Keratinocyte (primary cell): Measurements from ENCODE around the gene TSPAN7. TPM values are rescaled to one million over a fixed set of nuclear protein-coding genes. Genes with fewer than 3 reads are reported as not detected.

Experiments used
- DNase-seq: peaks from one replicate; pipeline ENCODE4 v3.0.0-alpha.2; 2011; ENCODE audit warnings: low read depth, missing footprints, low spot score
- FAIRE-seq: peaks from 2 replicates; lab custom pipeline; 2011; peaks lifted over from hg19 to GRCh38; lab: Jason Lieb, UNC
- H2AFZ ChIP-seq: 2 replicates; pipeline ENCODE4 v1.6.0; 2012; ENCODE audit warnings: low read length, control low read depth, inconsistent platforms; ENCODE audit not compliant: control insufficient read depth
- H3K27ac ChIP-seq: 2 replicates; pipeline ENCODE4 v1.5.1; 2011; ENCODE audit warnings: low read length; ENCODE audit not compliant: control insufficient read depth, insufficient read depth
- H3K27me3 ChIP-seq: 3 replicates; pipeline ENCODE4 v1.6.0; 2011; ENCODE audit warnings: low read length; ENCODE audit not compliant: control insufficient read depth, insufficient read depth; ENCODE audit errors: extremely low read depth
- H3K36me3 ChIP-seq, 2 experiments: 2 replicates in 1 of 2; 3 replicates in 1 of 2; pipeline ENCODE4 v1.5.1; 2011; ENCODE audit warnings: low read length in 2 of 2, mild to moderate bottlenecking in 1 of 2; ENCODE audit not compliant: control insufficient read depth in 2 of 2, insufficient read depth in 2 of 2; ENCODE audit errors: extremely low read depth in 1 of 2
- H3K4me1 ChIP-seq: 3 replicates; pipeline ENCODE4 v1.5.1; 2011; ENCODE audit warnings: low read length; ENCODE audit not compliant: control insufficient read depth, insufficient read depth; ENCODE audit errors: extremely low read depth
- H3K4me2 ChIP-seq: 3 replicates; pipeline ENCODE4 v1.6.0; 2011; ENCODE audit warnings: low read depth, low read length; ENCODE audit not compliant: control insufficient read depth, insufficient read depth; ENCODE audit errors: extremely low read depth
- H3K4me3 ChIP-seq, 3 experiments: fragments of 200-600 bp in 1 of 3; sonication (generic) in 1 of 3; 2 replicates in 2 of 3; 3 replicates in 1 of 3; pipeline ENCODE4 v1.5.1; 2011 to 2016; ENCODE audit warnings: low read length in 3 of 3, mild to moderate bottlenecking in 3 of 3, control low read depth in 2 of 3, inconsistent platforms in 1 of 3, low read depth in 1 of 3, mixed read lengths in 1 of 3, mixed run types in 1 of 3, moderate library complexity in 1 of 3; ENCODE audit not compliant: control insufficient read depth in 2 of 3, insufficient read depth in 2 of 3; ENCODE audit errors: extremely low read depth in 1 of 3
- H3K79me2 ChIP-seq: 2 replicates; pipeline ENCODE4 v1.6.0; 2012; ENCODE audit warnings: low read length; ENCODE audit not compliant: control insufficient read depth, insufficient read depth
- H3K9ac ChIP-seq: 3 replicates; pipeline ENCODE4 v1.6.0; 2011; ENCODE audit warnings: low read length; ENCODE audit not compliant: control insufficient read depth, insufficient read depth; ENCODE audit errors: extremely low read depth
- H3K9me1 ChIP-seq: 3 replicates; pipeline ENCODE4 v1.6.0; 2011; ENCODE audit warnings: low read length; ENCODE audit not compliant: control insufficient read depth, insufficient read depth; ENCODE audit errors: extremely low read depth
- H3K9me3 ChIP-seq: 2 replicates; pipeline ENCODE4 v1.5.1; 2012; ENCODE audit warnings: low read depth, low read length; ENCODE audit not compliant: control insufficient read depth
- H4K20me1 ChIP-seq: 3 replicates; pipeline ENCODE4 v1.6.0; 2011; ENCODE audit warnings: low read length; ENCODE audit not compliant: control insufficient read depth, insufficient read depth; ENCODE audit errors: extremely low read depth
- EZH2 ChIP-seq: IDR thresholded peaks from one replicate; pipeline ENCODE4 v1.6.1; 2012; ENCODE audit warnings: inconsistent platforms, mild to moderate bottlenecking, low read length, moderate library complexity
- dilution Hi-C: fragments of 300-500 bp; cut with MboI; formaldehyde crosslinking; loops from one replicate; pipeline ENCODE4 v1.7.0; 2020; ENCODE audit warnings: low sequenced_read_pairs; ENCODE audit not compliant: extremely low pct_ligation_motif_present
- polyA plus RNA-seq, 5 experiments: library from polyadenylated mRNA; depleted of rRNA in 3 of 5; stranded (reverse) in 3 of 5; stranded (forward) in 1 of 5; unstranded in 1 of 5; fragments of >200 nt; gene quantifications; 1 replicate in 1 of 5; 2 replicates in 3 of 5; 3 replicates in 1 of 5; pipeline versions ENCODE4 v1.2.1 to v1.2.3, GENCODE V29; 2011 to 2012; ENCODE audit warnings: missing spikeins in 2 of 5, low read depth in 1 of 5, low replicate concordance in 1 of 5
- TF ChIP-seq, protein P1 (sequence below), 3 experiments: IDR thresholded peaks in 1 of 3; conservative IDR thresholded peaks in 1 of 3; optimal IDR thresholded peaks in 1 of 3; 2 replicates in 2 of 3; 3 replicates in 1 of 3; pipeline versions ENCODE3 to v1.5.1; 2011; ENCODE audit warnings: low read length in 3 of 3, mild to moderate bottlenecking in 3 of 3, moderate library complexity in 2 of 3, control low read depth in 1 of 3, inconsistent platforms in 1 of 3; ENCODE audit not compliant: insufficient read depth in 2 of 3; ENCODE audit errors: extremely low read depth in 1 of 3

Gene TSPAN7
- polyA plus RNA-seq, 1 donor (not counting 4 experiments of a cell fraction or from before 2014, with no cell fraction given), result 2.3 TPM

DNA sequence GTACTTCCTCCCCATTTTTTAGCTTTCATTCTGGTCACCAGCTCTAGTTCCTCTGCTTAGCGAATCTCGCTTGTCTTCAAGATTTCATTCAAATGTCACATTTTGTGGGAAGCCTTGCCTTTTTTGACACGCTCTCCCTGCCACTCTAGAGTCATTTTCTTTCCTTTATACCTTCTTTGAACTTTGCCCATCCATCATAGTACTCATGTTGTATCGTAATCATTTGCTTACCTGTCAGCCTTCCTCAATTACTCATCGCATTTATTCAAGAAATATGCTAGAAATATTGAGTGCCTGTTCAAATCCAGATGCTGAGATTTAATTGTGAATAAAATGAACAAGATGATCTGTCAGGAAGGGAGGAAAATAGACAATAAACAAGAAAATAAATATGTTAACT lies 21.8 kb downstream of the TSPAN7 start:
- H3K27me3 ChIP-seq, result no peaks in the 10 kb centered on the region
- no peak overlapping the region for H2AFZ ChIP-seq
- no peaks in the 10 kb centered on the region for H3K9me1 ChIP-seq
- H3K9ac ChIP-seq, result no peak overlapping the region
- H3K9me3 ChIP-seq, result no peaks in the 10 kb centered on the region
- H3K36me3 ChIP-seq, result no peaks in the 10 kb centered on the region
- TF ChIP-seq, protein P1, sequence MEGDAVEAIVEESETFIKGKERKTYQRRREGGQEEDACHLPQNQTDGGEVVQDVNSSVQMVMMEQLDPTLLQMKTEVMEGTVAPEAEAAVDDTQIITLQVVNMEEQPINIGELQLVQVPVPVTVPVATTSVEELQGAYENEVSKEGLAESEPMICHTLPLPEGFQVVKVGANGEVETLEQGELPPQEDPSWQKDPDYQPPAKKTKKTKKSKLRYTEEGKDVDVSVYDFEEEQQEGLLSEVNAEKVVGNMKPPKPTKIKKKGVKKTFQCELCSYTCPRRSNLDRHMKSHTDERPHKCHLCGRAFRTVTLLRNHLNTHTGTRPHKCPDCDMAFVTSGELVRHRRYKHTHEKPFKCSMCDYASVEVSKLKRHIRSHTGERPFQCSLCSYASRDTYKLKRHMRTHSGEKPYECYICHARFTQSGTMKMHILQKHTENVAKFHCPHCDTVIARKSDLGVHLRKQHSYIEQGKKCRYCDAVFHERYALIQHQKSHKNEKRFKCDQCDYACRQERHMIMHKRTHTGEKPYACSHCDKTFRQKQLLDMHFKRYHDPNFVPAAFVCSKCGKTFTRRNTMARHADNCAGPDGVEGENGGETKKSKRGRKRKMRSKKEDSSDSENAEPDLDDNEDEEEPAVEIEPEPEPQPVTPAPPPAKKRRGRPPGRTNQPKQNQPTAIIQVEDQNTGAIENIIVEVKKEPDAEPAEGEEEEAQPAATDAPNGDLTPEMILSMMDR (optimal IDR thresholded peaks at IDR 0.05 in 1 of 3, IDR thresholded peaks at IDR 0.05 in 1 of 3, conservative IDR thresholded peaks at IDR 0.05 in 1 of 3; ENCODE audit: extremely low read depth in 1 of 3, insufficient read depth in 2 of 3, low read length in 3 of 3), result no peak
- no peak for TF ChIP-seq EZH2
- DNase-seq, result no peak
- no peak overlapping the region for H3K4me3 ChIP-seq
- no peak overlapping the region for H3K4me2 ChIP-seq
- H4K20me1 ChIP-seq, result no peaks in the 10 kb centered on the region
- dilution Hi-C loops, result no loop called here
- no peak overlapping the region for H3K27ac ChIP-seq
- H3K4me1 ChIP-seq, result no peaks in the 10 kb centered on the region
- FAIRE-seq, result no peak
- no peaks in the 10 kb centered on the region for H3K79me2 ChIP-seq

DNA sequence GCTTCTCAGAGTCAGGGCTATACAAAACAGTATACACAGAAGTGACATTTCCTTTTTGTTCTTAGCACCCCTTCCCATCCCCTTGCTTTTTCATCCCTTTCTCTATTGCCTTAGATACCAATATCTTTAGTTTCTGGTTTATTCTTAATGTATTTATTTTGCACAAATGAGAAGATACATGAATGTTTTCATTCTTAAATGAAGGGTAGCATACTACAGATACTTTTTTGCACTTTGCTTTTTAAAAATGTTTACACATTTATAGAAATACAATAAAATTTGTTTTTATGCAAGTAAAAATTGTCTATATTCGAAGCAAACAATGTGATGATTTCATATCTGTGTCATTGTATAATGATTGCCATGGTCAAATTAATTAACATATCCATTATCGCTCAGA lies 33.1 kb downstream of the TSPAN7 start:
- no peaks in the 10 kb centered on the region for H3K79me2 ChIP-seq
- FAIRE-seq, result no peak
- dilution Hi-C loops, result no loop called here

More for the DNA sequence above, 33.1 kb downstream of the TSPAN7 start:
- Histone ChIP-seq H3K36me3 (no peaks in the 10 kb centered on the region), H3K9me1 (no peaks in the 10 kb centered on the region), H3K27ac (no peak overlapping the region), H3K9ac (no peak overlapping the region), H3K9me3 (no peaks in the 10 kb centered on the region), H2AFZ (no peak overlapping the region), H3K4me2 (no peak overlapping the region), H3K27me3 (no peaks in the 10 kb centered on the region), H3K4me3 (no peak overlapping the region), H3K4me1 (no peaks in the 10 kb centered on the region), H4K20me1 (no peaks in the 10 kb centered on the region)
- TF ChIP-seq EZH2, result no peak
- TF ChIP-seq, protein P1 (optimal IDR thresholded peaks at IDR 0.05 in 1 of 3, IDR thresholded peaks at IDR 0.05 in 1 of 3, conservative IDR thresholded peaks at IDR 0.05 in 1 of 3; ENCODE audit: extremely low read depth in 1 of 3, insufficient read depth in 2 of 3, low read length in 3 of 3), result no peak
- no peak for DNase-seq
